ENCODE data around the gene UBXN6.

UBXN6 gene

DNA sequence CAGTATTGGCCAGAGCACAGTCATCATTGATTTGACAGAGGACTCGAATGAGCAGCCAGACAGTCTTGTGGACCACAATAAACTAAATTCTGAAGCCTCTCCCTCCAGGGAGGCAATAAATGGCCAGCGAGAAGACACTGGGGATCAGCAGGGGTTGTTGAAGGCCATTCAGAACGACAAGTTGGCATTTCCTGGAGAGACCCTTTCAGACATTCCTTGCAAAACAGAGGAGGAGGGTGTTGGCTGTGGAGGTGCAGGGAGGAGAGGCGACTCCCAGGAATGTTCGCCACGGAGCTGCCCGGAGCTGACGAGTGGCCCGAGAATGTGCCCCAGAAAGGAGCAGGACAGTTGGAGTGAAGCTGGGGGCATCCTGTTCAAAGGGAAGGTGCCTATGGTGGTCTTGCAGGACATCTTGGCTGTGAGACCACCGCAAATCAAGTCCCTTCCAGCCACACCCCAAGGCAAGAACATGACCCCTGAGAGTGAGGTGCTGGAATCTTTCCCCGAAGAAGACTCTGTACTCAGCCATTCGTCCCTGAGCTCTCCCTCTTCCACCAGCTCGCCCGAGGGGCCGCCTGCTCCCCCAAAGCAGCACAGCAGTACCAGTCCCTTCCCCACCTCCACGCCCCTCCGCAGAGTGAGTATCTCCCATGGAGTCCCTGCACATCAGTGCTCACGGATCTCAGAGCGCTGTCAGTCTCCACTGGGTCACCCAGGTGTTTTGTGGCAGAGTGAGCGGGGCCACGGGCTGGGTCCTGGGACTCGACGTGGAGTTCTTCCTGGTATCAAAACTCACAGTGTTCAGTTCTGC lies 48.3 kb downstream of the UBXN6 start:
- no peak for DNase-seq (ENCODE audit: low read depth)

GRCh38 chr19:4406626-4407025 lies 51.0 kb downstream of the UBXN6 start:
- no peak for DNase-seq (ENCODE audit: low read depth)

DNA sequence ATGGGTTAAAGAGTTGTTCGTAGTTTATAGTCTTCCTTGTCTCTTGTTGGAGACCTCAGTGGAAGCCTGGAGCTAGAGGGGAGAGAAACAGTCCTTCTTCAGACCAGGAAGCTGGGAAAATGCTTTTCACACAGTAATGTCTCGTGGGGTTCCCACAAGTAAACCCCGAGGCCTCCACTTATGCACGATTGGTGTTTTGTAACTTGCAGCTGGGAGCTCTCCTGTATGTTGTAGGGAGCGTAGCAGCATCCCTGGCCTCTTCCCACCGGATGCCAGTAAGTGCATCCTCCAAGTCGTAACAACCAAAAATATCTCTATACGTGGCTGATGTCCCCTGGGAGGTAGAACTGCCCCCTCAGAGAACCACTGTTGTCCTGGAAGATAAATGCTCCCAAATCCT lies 51.6 kb downstream of the UBXN6 start:
- no peak for DNase-seq (ENCODE audit: low read depth)

DNA sequence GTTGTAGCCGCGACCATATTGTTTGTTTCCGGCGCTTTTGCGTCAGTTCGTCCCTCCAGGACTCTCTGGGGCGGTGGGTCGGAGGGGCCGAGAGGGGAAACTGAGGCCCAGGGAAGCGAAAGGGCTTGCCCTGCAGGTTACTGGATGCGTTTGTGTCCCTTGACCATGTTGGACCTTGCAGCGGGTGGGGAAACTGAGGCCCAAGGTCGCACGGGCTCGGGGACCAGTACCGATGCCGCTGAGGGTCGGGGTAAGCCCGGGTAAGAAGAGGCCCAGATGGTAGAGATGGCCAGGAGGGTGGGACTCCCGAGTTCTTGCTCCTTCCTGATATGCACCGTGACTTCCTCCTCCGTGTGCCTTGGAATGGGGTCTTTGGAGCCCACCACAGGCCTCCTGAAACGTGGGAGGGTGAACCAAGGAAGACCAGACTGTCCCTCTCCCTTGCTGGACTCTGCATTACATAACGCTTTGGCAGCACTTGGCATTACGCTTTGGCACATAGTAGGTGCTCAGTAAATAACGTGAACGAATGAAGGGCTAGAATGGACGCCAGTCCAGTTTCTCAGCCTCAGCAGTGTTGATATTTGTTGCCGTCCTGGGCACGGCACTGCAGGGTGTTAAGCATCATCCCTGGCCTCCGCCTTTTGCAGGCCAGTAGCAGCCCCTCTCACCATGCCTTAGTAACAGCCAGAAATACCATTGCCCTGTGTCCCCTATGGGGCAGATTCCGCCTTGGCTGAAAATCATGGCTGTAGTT lies 54.4 kb downstream of the UBXN6 start:
- no peak for DNase-seq (ENCODE audit: low read depth)

DNA sequence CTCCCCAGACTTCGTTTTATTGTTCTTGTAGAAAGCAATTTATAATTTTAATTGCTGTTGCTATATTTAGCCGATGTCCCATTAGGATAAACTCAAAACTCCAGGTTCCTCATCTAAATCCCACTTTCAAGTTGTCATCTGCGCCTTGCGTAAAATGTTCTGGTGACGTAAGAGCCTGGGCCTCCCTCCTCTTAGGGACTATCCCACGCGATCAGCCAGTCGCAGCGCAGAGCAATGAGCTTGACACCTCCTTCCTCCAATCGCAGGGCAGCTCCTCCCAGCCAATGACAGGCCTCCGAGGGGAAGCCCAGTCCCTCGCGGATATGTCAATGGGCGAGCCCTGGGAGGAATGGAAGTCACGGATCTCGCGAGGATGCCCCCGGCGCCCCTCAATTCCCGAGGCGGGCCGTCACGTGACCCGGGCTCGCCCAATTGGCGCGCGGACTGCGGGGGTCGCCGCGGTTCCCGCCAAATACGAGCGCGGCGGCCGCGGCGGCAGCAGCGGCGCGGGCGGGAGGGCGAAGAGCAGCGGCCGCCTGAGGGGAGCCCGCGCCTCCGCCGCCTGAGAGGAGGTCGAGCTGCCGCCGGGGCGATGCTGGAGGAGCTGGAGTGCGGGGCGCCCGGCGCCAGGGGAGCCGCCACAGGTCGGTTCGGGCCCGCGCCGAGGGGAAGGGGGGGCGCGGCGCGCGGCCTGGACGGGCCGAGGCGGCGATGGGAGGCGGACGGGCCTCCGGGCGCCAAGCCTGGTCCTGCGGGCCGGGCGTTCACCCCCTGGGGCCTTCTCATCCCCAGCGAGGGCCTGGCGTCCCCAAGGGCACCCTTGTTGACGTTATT lies 55.2 kb downstream of the UBXN6 start, which contains the start of gene CHAF1A:
CHAF1A (plus strand) TSS at position 470 of the 834 bp plus-strand sequence; CDS start at position 593, 123 bp downstream.
- DNase-seq (ENCODE audit: low read depth), result peak; percentile 96

DNA sequence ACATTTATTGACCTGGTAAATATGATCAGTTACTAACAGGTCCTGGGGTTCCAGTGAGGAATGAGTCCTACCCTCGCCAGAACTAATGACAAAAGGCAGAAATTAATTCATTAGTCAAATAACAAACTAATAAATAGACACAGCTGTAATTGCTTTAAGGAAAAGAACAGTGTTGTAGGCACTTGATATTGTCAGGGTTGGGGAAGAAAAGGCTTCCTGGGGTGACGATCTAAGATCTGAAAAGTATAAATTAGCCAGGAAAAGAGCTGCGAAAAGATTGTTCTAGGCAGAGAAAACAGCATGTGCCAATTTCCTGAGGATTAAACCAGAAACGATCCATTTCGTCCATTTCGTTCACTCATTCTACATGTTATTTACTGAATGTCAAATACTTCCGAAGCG lies 55.8 kb downstream of the UBXN6 start:
- DNase-seq (ENCODE audit: low read depth), result no peak

- peak; percentile 82 for DNase-seq (ENCODE audit: low read depth)
Measured at GRCh38 chr19:4400135-4400936, 57.3 kb downstream of the UBXN6 start, which contains the start of gene SH3GL1. TSS of gene SH3GL1 (minus strand) at chr19:4400547. CDS start at chr19:4400368, 179 bp downstream.

GRCh38 chr19:4399812-4400134 lies 57.8 kb downstream of the UBXN6 start:
- no peak for DNase-seq (ENCODE audit: low read depth)

DNA sequence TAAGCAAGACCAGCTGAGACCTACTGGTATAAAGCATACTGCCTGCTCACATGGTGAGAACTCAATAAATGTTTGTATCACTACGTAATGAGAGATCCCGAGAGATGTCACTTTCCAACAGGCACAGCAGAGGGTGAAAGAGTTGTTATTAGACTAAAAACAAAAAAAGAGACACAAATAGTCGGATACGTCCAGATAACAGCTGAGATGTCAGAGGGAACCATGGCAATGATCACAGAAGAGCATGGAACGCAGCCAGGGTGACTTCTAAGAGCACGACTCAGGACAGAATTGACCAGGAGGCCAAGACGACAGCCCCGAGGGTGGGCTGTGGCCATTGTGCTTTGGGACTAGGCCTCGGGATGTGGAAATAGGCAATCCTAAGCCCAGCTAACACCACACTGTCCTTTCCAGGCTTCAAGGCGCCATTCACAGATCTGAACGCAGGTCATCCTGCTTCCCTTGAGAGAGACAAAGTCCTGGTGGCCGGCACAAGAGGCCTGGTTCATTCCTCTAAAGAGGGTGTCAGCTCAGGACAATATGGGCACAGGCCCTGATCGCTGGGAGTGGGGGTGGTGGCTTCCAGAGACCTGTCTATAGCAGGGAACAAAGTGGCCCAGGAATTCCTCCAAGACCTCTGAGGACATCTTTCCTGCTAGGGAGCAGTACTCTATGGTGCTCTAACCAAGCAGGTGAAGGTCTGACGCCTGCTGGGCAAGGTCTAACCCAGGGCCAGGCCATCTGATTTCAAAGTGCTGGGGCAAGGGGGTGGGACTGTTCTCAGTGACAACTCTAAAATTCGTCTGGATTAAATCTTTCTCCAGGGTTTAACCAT lies 60.4 kb downstream of the UBXN6 start:
- DNase-seq (ENCODE audit: low read depth), result no peak
